HS-5 (cell line): ENCODE data around the gene GRK5.
"Not testable (repeated sequence)": the region's sequence is repeated elsewhere in the genome, so short reads cannot be mapped to it uniquely, and the experiment has no call there.

ENCODE experiments used
- DNase-seq: peaks from one replicate; pipeline ENCODE4 v3.0.0-alpha.2; 2012; ENCODE audit warnings: low read depth

The GRK5 gene

DNA sequence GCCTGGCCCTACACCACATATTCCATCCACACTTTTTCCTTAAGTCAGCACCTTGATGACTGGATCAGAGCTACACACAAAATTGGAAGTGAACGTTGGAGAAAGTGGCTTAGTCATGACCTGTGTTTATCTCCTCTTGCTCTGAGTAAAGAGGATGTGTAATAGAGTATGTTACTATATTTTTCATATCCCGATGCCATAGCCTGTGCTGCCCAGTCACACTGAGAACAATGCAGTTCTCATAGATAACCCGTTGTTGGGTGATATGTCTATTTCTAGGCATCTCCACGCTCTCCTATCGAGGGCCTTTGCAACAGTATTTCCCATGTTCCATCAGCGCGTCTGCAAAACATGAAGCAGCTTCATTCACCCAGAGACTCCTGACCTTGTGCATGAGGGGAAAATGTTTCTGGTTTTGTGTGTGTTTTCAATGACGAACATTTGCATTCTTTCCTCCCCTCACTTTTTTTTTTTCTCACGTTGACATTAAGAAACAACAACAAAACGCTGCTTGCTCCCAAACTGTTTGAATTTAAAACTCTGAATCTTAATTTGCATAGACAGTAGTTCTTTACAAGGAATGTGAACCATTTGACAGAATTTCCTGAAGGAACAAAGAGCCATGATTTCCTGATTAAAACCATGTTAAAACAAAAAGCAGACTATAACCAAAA is 43.4 kb downstream of the GRK5 start:
- peak; percentile 83 for DNase-seq

DNA sequence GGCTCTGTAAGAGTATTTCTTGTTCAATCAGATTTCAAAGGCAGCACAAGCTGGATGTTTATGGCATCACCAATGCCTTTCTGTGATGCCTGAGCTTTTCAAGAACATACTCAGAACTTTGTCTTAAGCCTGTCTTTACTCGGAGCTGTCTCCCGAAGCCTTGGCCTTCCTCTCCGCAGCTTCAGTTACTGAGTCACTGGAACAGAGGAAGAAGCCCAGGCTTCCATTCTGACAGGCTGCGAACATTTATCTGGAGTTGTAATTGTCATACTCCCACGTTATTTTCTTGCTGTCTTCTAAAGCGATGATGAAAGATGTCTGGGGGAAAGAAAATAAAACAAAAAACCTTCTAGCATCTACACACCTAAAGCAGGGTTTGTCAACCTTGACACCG is 43.9 kb downstream of the GRK5 start:
- no peak for DNase-seq

DNA sequence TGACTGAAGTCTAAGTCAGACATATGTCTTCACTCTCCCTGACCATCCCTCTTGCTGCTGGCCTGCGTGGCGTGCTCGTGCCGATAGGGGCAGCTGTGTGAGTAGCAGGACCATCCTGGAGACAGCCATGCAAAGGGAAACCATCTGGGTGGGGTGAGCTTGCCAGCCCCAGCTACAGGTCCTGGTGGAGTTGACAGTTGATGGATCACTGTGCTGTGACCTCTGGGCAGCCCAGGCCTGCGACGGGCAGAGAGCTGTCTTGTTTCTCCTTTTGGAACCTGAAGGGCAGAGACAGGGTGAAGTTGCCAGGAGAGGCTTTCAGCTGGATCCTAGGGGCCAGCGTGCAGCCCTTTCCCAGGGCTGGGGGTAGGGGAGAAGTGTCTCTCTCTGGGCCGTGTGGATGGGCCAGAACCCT is 44.7 kb downstream of the GRK5 start:
- DNase-seq = no peak

DNA sequence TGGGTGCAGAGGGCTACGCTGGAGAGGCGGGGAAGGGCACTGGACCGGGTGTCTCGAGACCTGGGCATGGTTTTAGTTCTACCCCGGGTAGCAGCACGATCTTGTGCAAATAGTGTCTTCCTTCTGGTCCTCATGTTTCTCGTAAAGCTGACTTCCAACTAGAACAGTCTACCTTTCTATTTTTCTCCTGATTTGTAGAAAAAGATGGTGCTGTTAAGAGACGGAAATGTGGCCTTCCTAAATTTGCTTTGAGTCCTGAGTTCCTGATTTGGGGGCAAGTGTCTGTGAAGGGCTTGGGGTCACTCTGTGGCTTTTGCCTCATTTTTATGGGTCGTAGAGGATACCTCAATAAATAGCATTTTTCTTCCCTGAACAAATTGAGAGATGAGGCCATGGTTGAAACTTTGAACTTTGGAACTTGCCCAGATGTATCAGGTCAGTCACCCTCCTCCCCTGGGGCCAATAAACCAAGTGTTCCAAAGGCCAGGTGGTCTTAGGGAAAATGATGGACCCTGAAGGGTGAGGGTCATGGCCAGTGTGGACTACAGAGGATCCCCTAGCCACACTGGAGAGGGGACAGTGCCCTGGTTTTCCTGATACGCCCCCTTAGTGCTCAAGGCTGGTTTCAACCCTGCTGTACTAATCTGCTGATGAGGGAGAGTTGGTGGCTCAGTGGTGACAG is 45.2 kb downstream of the GRK5 start:
- DNase-seq = no peak

DNA sequence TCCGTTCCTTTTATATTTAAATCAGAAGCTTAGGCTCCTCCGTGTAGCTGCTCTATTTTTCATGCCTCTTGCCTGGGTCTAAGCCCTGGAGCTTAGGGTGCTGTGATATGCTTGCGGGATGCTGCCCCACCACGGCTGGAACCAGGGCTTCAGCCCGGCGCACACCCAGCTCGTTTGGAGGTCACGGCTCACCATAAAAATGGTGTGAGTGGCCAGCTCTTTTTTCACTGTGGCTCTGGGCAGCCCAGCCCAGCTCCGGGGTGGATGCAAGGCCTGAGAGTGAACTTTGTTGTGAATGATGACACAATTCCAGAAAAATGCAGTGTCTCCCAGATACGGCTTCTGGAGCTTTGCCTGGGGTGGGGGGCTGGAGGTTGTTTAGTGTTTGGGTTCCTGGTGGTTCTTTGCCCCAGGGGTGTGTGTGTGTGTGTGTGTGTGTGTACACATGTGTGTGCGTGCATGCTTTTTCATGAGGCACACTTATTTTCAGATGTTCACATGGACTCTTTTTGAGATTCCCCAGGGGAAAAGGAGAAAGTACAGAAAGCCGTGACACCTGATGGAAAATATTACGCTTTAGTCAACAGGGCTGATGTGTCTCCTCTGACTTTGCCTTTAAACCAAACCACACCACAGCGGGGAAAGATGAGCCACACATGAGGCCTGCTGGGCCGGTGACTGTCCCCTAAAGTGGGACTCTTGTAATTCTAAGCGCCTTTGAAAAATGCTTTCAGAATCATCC is 46.2 kb downstream of the GRK5 start:
- peak; percentile 86 for DNase-seq

DNA sequence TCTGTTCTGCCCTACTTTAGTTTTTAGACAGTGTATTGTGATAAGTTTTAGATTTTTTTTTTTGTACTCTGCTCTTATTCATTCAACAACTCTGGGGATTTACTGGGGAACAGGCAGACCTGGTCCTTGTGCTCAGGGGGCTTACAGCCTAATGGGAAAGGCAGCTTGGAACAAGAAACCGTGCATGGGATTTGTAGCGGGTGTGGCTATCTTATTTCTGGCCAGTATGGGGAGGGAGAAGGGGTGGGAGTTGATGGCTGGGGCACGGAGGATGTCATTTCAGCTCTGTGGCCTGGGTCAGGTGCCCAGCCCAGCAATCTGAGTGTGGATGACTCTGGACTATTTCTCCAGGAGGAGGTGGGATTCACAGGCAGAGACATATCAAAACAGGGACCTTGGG is 47.0 kb downstream of the GRK5 start:
- no peak for DNase-seq

DNA sequence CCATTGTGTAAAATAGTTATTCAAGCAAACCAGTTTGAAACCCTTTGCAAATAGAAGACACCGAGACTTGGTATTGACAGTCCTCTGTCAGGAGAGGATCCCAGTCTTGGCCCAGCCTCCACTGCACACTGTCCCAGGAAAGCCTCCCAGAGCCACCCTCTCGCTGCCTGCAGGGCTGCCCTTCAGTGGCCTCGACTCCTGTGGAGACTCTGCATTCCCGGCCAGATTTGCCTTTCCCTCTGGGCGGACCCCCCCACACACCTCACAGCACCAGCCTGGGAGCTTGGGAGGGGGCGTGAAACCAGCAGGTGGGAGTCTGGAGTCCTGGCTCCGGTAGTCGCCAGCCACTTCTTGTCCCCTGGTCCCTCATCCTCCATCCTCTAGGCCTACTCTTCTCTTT is 48.7 kb downstream of the GRK5 start:
- DNase-seq = no peak

DNA sequence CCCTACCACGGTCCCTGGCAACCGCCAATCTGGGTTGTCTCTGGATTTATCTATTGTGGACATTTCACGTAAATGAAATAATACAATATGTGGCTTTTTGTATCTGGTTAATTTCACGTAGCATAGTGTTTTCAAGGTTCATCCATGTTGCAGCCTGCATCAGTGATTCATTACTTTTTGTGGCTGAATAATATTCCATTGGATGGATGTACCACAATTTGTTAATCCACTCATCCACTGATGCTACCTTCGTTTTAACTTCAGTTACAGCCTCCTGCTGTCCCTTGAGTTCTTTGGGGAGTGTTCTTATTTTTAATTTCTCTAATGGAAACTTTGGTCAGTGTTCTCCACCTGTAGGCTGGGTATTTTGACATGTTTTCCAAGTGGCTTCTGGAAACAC is 49.5 kb downstream of the GRK5 start:
- DNase-seq = no peak

DNA sequence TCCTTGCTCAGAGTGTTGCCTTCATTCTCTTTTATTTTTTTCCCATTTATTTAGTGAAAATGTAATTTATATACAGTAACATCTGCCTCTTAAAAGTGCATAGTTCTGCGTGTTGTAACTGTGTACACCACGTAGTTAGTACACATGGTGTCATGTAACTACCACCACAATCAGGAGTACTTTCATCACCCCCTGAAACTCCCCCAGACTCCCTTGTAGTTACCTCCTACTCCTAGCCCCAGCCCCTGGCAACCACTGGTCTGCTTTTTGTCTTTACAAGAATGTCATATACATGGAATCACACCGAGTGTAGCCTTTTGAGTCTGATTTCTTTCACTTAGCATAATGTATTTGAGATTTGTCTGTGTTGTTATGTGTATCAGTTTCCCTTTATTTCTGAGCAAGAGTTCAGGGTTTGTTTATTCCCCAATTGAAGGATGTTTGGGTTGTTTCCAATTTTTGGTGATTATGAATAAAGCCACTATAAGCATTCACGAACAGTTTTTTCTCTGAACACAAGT is 50.6 kb downstream of the GRK5 start:
- DNase-seq = no peak

DNA sequence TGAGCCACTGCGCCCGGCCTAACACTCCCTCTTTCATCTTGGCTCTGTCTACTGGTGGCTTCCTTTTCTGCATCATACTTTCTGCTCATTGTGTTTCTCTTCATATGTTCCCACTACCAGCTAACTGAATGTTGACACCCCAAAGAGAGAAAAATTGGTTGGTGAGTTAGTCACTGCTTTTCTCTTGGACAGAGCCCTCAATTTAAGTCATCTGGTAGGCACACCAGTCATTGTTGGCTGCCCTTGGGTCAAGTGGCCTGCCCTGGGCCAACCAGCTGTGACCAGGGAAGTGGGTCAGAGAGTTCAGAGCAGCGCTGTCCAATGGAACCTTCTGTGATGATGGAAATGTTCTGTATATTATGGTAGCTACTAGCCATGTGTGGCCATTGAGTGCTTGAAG is 52.0 kb downstream of the GRK5 start:
- no peak for DNase-seq

DNA sequence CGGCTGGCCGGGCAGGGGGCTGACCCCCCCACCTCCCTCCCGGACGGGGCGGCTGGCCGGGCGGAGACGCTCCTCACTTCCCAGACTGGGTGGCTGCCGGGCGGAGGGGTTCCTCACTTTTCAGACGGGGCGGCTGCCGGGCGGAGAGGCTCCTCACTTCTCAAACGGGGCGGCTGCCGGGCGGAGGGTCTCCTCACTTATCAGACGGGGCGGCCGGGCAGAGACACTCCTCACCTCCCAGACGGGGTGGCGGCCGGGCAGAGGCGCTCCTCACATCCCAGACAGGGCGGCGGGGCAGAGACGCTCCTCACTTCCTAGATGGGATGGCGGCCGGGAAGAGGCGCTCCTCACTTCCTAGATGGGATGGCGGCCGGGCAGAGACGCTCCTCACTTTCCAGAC is 53.6 kb downstream of the GRK5 start:
- DNase-seq = not testable (repeated sequence)

DNA sequence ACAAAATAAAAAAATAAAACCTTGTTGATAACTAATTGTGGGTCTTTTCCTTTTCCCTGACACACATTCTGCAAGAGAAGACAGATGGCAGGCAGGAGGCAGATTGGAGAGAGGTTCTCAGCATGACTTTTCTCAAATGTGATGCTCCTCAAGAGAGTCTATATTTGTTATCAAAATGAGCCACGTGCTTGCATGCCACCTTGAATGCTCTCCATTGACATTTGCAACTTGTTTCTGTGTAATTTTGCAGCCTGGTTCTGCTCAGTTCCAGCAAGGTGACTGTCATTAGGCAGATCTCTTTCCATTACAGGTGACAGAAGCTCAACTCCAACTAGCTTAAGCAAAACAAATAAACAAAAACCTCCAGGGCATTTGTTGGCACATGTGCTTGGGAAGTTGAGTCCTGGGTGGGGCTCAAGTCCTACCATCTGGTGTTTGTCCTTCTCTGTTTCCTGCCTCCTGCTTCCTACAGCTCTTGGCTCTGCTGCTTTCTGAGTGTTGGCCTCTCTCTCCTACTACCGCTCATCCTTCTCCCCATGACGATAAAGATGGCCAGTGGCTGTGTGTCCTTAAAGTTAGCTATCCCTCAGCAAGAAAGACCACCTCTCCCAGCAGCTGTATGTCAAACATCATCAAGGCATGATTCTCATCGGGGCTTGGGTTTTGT is 56.7 kb downstream of the GRK5 start:
- DNase-seq = no peak

DNA sequence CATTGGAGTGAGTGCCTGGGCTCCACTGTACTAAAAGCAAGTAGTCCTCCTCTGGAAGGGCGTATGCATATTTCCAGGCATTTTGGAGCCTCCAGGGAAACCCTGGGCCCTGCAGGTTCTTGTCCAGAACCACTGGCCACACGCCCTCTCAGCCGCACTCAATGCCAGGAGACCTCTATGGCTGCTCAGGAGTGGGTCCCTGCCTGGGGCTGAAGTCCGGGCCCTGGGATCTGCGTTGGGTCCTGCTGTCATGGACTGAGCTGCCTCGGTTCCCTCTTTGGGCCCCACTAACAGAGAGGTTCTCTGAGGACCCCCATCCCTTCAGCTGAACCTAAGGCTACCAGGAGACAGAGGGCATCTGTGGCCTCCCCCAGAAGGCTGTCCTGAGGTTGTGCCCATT is 58.3 kb downstream of the GRK5 start:
- DNase-seq = no peak

DNA sequence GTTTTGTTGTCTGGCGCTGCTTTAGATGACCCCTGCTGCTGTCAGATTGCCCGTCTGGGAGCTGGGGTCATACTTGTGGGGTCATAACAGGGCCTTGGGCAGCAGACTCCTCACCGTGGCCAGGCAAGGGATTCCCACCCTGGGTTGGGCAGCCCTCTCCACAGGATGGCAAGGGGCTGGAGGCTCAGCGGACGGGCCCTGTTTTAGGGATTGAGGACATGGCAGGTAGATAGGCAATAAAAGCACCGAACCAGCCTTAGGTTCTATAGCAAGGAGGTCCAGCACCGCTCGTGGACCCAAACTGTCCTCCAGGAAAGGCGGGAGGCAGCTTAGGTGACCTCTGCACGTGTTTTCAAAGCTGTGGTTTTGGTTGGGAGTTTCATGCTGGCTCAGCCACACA is 60.0 kb downstream of the GRK5 start:
- DNase-seq = no peak

DNA sequence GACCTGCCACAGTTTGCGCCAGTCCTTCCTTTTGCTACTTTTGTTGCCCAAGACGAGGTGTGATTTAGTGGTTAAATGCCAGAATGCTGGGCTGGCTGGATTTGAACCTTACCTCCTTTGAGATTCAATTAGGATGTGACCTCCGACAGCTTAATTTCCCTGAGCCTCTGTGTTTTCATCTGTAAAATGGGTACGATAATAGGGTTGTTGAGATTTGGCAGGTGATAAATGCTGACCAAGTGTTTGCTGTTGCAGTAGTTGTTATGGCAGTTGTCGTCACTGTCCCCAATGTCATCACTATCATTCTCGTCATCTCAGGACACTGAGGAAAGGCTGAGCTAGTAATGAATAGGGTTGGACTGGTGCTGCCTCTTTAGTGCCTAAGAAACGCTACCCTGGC is 61.1 kb downstream of the GRK5 start:
- DNase-seq = no peak

DNA sequence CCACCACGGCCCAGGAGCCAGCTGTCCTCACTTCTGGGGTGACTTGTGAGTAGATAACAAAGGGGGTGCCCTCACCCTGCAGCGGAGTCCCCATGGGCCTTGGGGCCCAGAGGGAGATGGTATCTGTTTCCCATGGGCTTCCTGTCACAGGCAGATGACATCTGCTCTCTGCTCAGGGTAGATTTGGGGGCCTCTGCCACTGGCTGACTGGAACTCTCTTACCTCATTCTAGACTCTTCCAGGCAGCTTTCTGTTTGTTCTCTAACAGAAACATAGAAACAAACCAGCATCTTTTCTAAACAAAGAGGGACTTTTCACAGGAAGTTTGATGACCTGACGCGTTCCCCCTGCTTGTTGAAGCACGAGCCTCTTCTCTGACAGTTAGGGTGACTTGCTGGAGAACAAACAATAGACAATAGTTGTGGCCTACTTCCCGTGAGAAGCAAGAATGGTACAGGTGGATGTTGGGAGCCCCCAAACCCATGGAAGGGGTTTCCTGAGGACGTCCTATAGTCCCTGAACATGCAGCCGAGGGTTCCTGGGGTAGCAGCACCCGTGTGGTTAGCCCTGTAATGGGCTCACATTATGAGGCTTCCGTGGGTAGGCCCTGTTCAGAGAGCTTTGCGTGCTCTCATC is 61.6 kb downstream of the GRK5 start:
- DNase-seq = no peak

DNA sequence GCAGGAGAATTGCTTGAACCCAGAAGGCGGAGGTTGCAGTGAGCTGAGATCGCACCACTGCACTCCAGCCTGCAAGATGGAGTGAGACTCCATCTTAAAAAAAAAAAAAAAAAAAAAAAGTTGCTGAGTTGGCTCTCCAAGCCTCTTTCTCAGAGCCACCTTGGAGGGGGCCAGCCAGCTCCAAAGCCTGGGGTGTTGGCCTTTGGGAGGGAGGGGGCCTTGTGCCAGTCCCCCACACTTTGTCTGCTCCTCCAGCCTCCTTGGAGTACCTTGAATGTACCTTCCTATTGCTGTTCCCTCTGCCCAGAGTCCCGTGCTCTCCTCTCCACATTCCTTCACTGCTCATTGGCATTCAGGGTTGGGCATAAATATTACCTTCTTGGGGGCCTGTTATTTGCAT is 62.4 kb downstream of the GRK5 start:
- no peak for DNase-seq

DNA sequence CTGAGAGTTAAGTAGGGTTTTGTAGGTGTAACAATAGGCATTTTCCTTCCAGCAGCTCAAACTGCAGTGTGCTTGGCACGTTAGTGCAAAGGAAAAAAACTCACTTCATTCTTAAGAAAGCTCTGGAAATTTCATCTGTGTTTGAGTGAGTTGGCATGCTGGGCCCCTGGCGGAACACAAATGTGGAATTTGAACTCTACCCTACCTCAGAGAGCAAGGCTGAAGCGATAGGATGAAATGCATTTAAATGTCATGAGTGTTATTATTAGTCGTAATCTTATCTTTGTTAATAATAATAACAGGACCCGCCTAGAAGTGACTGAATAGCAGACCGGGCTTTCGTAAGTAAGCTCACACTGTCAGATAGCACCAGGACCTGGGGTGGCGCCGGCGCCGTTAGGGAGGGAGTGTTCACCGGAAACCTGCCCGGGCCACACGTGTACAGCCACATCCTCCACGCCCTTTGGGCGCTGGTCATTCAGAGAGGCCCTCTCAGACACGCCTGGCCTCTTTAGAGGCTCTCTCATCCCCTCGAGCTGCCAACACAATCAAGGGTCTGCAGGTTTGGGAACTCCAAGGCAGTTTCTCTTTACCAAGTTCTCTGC is 63.5 kb downstream of the GRK5 start:
- DNase-seq = no peak

DNA sequence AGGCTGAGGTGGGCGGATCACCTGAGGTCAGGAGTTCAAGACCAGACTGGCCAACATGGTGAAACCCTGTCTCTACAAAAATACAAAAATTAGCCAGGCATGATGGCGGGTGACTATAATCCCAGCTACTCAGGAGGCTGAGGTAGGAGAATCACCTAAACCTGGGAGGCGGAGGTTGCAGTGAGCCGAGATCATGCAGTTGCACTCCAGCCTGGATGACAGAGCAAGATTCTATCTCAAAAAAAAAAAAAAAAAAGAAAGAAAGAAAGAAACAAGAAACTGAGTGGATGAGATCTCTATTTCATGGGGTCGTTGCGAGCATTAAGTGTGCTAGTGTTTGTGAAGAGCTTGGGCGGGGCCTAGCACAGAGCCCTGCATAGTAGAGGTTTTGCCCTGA is 65.0 kb downstream of the GRK5 start:
- not testable (repeated sequence) for DNase-seq

DNA sequence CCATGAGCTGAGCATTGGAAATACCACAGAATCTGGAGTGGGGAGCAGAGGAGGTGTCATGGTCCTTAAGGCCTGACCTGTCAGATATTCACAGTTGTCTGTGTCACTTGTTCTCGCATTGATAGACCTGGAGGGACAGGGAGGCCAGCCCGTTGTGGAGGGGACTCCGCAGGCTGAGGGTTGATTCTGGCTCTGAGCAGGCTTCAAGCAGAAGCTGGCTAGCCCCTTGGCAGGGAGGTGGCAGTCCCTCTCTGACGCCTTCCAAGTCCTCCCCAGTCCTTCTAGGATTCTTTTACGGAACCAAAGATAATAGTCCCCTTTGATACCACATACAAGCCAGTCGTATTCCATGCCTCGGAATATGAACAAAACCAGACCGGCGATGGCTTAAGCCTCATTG is 65.4 kb downstream of the GRK5 start:
- no peak for DNase-seq

DNA sequence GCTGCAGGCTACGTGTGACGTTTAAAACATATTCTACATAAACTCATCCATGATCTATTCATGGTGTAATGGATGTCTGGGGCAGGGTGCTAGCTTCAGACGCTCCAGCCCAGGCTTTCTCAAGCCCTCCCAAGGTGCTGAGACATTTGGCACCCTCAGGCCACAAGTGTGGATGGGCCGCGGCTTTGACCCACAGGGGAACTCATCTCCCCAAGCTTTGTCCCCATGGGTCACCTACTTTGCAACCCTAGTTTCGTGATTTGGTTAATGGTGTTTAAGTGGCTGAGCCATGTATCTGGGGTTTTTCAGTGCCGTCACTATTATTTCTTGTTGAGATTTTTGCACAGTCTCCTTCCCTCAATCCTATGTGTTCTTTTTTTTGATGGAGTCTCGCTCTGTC is 66.0 kb downstream of the GRK5 start:
- no peak for DNase-seq
